ENCODE data around the gene TRAPPC2L. TPM values are rescaled to one million over a fixed set of nuclear protein-coding genes. Genes with fewer than 3 reads are reported as not detected.

The TRAPPC2L gene
- total and polyA plus RNA-seq, 10 donors = 28.9 to 87.5 (median 41.7) TPM

DNA sequence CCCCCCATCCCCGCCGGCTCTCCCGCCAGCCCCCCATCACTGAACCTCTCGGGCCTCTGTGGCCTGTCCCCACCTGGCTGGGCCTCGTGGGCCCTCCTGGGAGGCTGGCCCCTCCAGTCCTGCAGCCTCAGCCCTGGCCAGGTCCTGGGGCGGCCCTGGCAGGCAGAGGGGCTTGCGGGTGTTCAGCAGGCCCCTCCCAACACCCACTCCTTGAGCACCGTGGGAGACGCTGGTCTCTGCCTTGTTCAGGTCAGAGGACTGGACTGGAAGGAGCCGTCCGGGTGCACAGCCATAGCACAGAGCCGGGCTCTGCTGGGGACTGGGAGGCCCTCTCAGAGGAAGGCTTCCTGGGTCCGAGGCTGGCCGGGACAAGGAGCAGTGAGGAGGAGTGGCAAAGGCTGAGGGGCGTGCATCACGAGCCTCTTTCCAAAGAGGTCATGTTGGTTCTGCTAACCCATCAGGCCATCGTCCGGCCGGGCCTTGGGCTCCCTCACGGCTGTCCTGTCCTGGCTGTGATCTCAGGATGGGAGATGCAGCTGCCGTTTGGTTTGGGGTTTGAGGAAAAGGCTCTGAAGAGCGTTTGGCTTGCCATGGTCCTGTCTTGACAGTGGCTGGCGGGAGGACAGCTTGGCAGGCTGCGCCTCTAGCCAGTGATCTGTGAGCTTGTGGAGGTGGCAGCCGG is 15.9 kb downstream of the TRAPPC2L start:
- Histone ChIP-seq H3K36me3 (peaks cover 0 to 40% (median 12%) of the 10 kb centered on the region in 6 donors), H3K4me3 (no peak overlapping the region), H3K27me3 (replicated peaks in 1 of 7) (peaks cover 0 to 41% (median 12%) of the 10 kb centered on the region in 7 donors), H3K4me1 (peaks cover 0 to 39% (median 26%) of the 10 kb centered on the region in 6 donors), H3K9me3 (no peaks in the 10 kb centered on the region), H3K27ac (no peak overlapping the region)
- TF ChIP-seq POLR2AphosphoS5 (IDR thresholded peaks at IDR 0.05) (peak in 2 of 3 donors; percentile 10 to 31), POLR2A (IDR thresholded peaks at IDR 0.05) (no peak), CTCF (IDR thresholded peaks at IDR 0.05 in 8 of 11, conservative IDR thresholded peaks at IDR 0.05 in 3 of 11) (no peak)
- DNase-seq = no peak
- WGBS, 5 donors = 60 to 80% (median 65%) methylated on average over 7 to 25 of the region's 25 CpGs
- intact Hi-C loops (cut with DNase I; ENCODE audit: low total_unique reads) = no loop called here

DNA sequence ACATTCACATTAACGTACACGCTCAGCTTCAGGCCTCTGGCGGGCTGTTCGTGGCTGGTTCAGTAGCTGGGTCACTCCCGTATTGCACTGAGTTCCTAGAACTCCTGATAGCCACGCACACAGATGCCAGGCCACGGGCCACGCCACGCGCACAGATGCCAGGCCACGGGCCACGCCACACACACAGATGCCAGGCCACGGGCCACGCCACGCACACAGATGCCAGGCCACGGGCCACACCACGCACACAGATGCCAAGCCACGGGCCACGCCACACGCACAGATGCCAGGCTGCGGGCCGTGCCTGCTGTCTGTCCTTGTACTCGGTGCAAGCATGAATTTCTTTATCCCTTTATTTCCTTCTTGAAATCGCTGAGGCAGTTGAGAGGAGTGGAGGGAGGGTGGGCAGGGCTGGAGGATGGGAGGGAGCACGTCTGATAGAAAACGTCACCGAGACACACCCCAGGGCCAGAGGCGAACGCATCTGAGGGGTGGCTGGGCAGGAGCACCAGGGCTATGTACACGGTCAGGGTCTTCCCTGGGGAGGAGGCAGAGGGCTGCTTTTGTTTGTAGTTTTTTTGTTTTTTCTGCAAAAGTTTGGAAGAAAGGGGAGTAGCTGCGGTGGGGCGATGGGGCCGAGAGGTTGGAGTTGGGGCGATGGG is 18.1 kb downstream of the TRAPPC2L start:
- Histone ChIP-seq H3K27ac (peak overlapping the region in 1 of 8 donors; percentile 16), H3K4me3 (no peak overlapping the region), H3K27me3 (replicated peaks in 1 of 7) (peaks cover 0 to 27% (median 12%) of the 10 kb centered on the region in 7 donors), H3K4me1 (peaks cover 0 to 35% (median 26%) of the 10 kb centered on the region in 6 donors), H3K9me3 (no peaks in the 10 kb centered on the region), H3K36me3 (peaks cover 0 to 63% (median 32%) of the 10 kb centered on the region in 6 donors)
- 90 to 94% (median 93%) methylated on average over 34 of the region's 34 CpGs for WGBS, 5 donors
- TF ChIP-seq CTCF (IDR thresholded peaks at IDR 0.05 in 8 of 11, conservative IDR thresholded peaks at IDR 0.05 in 3 of 11) = no peak
- TF ChIP-seq POLR2AphosphoS5 (IDR thresholded peaks at IDR 0.05) = no peak
- no peak for TF ChIP-seq POLR2A (IDR thresholded peaks at IDR 0.05)
- no peak for DNase-seq
- intact Hi-C loops (cut with DNase I; ENCODE audit: low total_unique reads) = no loop called here

- no peaks in the 10 kb centered on the region for H3K9me3 ChIP-seq
- H3K4me1 ChIP-seq = peaks cover 0 to 28% (median 19%) of the 10 kb centered on the region in 6 donors
- DNase-seq = no peak
- 82 to 93% (median 88%) methylated on average over 22 of the region's 22 CpGs for WGBS, 5 donors
- H3K27ac ChIP-seq = peak overlapping the region in 2 of 8 donors; percentile 7 to 16
- peaks cover 0 to 70% (median 38%) of the 10 kb centered on the region in 6 donors for H3K36me3 ChIP-seq
- peaks cover 0 to 20% (median 7%) of the 10 kb centered on the region in 7 donors for H3K27me3 ChIP-seq (replicated peaks in 1 of 7)
- TF ChIP-seq POLR2A (IDR thresholded peaks at IDR 0.05) = no peak
- TF ChIP-seq CTCF (IDR thresholded peaks at IDR 0.05 in 8 of 11, conservative IDR thresholded peaks at IDR 0.05 in 3 of 11) = no peak
- TF ChIP-seq POLR2AphosphoS5 (IDR thresholded peaks at IDR 0.05) = no peak
- intact Hi-C loops (cut with DNase I; ENCODE audit: low total_unique reads) = no loop called here
- no peak overlapping the region for H3K4me3 ChIP-seq
Observed at GRCh38 chr16:88875703-88876234, 18.8 kb downstream of the TRAPPC2L start.
